HT-29 (cell line): ENCODE results near the gene ELMO3. TPM values are rescaled to one million over a fixed set of nuclear protein-coding genes. Genes with fewer than 3 reads are reported as not detected.
A peak's percentile ranks its signal among the peaks of the same experiment; 100 is the strongest.

Experiments used
- DNase-seq: peaks from one replicate; pipeline ENCODE4 v3.0.0-alpha.2; 2015; ENCODE audit warnings: low spot score
- total RNA-seq: library from RNA; depleted of rRNA; stranded (reverse); fragments of >200 nt; shearing (Covaris generic); gene quantifications from 2 replicates; pipeline ENCODE4 v1.2.3, GENCODE V29; 2014; rRNA removed

The ELMO3 gene, protein sequence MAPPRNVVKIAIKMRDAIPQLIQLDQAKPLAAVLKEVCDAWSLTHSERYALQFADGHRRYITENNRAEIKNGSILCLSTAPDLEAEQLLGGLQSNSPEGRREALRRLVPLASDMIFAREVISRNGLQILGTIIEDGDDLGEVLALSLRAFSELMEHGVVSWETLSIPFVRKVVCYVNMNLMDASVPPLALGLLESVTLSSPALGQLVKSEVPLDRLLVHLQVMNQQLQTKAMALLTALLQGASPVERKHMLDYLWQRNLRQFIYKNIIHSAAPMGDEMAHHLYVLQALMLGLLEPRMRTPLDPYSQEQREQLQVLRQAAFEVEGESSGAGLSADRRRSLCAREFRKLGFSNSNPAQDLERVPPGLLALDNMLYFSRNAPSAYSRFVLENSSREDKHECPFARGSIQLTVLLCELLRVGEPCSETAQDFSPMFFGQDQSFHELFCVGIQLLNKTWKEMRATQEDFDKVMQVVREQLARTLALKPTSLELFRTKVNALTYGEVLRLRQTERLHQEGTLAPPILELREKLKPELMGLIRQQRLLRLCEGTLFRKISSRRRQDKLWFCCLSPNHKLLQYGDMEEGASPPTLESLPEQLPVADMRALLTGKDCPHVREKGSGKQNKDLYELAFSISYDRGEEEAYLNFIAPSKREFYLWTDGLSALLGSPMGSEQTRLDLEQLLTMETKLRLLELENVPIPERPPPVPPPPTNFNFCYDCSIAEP
- total RNA-seq: 55.2 and 57.4 TPM in 2 replicates

DNA sequence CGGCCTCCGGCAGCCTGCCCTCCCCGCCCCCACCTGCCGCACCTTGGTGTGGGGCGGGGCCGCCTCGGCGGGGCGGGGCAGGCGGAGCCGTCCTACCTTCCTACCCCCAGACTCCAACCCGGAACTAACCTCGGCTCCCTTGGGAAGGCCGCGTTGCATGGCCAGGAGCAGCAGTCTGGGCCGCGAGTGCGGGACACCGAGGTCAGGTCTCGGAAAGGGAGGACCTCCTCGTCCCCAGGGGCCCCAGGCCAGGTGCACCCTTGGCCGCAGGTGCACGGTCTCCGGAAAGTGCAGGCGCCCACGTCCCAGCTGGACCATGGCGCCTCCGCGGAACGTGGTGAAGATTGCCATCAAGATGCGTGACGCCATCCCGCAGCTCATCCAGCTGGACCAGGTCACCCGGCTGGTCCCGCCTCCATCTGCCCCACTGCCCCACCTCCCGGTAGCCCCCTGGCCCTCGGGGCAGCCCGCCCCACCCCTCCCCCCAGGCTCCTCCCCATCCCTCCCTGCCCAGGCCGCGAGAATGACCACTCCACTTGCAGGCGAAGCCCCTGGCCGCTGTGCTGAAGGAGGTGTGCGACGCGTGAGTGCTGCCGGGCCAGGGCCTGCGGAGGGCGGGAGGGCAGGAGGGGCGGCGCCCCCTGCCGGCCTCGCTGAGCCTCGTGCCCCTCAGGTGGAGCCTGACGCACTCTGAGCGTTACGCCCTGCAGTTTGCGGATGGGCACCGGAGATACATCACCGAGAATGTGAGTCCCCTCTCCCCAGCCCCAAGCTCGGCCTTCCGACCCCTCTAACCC is at the start of gene ELMO3:
ELMO3 (plus strand) TSS at position 121 of the 797 bp plus-strand sequence; CDS start at position 317, 196 bp downstream.
- DNase-seq: peak; percentile 86

DNA sequence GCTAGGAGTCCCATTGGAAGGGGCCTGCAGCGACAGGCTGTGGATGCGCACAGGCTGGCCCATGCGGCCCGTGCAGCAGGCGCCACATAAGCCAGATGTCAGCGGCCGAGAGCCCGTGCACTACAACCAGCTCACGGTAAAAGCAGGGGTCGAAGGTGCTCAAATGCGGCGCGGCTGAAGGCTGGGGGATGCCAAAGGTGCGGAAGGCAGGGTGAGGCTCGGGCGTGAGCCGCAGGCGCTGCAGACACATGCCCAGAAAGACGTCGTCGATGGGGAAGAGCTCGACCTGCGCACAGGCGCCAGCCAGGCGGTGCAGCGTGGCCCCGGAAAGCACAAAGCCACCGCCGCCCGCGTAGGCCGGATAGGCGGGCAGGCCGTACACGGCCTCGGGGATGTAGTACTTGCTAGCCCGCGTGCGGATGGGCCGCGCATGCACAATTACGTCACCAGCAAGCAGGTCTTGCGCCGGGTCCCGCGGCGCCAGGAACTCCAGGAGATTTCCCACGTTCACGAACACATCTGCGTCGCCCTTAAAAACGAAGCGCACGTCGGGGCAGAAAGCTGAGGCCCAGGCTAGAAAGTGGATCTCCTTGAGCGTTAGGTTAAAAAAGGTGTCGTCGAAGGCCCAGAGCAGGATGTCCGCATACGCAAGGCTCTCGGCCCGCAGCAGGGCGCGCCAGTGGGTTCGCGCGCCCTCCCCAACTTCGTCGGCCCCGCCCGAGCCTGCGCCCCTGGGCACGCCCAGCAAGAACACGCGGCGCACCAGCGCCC is 49.5 kb upstream of the ELMO3 start:
- no peak for DNase-seq

DNA sequence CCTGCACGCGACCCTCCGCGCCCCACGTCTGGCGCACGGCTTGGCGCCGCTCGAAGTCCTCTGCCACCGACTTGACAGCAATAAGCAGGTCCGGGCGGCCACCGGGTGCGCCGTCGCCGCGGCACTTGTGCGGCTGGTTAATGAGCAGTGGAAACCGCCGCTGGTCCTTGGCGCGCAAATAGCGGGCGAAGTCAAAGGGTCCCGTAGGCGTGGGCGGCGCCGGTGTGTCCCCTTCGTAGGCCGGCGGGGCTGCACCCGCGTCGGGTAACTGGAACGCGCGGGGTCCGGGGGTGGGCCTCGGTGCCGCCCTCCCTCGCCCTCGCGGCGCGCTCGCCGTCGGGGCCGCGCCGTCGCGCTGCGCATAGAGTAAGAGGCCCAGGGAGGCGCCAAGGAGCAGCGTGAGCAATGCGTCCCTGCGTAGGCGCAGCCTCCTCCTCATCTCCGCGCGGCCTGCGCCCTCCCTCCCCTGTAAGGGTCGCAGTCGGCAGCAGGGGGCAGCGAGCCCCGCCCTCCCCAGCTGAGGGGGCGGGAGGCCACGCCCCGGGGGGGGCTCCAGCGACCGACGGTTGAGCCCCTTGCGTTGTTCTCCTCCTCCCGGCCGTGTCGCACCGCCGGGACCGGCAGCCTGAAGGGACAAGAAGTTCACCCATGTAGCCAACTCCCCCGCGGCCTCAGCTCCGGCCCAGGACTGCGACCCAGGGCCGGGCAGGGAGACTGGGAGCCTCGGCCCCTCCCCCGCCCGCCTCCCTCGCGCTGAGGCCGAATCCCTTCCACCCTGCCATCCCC is 48.7 kb upstream of the ELMO3 start:
- peak; percentile 46 for DNase-seq

DNA sequence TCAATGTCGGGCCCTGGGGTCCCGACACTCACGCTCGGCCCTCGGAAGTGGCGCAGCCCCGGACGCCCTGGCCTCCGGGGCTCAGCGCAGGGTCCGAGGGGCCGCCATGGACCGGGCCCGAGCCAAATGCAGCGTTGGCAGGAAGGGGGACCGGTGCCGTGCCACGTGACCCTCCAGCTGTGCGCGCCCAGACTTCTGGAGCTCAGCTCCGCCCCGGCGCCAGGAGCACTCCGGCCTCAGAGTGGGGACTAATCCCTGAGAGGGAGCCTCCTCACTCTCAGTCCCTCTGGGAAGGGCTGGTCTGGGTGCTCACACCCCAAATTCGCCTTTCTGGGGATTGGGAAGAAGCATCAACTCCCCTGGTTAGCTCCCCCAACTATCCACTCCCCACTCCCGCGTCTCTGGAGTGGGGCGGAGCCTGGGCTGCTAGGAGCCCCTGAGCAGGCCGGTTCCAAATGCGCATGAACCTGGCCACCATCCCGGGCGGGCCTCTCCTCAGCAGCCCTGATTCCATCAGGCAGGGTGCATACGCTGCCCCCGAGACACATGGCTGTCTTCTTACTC is 48.0 kb upstream of the ELMO3 start, which contains the start of gene B3GNT9:
B3GNT9 (minus strand) TSS at position 166 of the 564 bp plus-strand sequence. CDS start 513 bp downstream, outside the sequence.
- DNase-seq: peak; percentile 77

DNA sequence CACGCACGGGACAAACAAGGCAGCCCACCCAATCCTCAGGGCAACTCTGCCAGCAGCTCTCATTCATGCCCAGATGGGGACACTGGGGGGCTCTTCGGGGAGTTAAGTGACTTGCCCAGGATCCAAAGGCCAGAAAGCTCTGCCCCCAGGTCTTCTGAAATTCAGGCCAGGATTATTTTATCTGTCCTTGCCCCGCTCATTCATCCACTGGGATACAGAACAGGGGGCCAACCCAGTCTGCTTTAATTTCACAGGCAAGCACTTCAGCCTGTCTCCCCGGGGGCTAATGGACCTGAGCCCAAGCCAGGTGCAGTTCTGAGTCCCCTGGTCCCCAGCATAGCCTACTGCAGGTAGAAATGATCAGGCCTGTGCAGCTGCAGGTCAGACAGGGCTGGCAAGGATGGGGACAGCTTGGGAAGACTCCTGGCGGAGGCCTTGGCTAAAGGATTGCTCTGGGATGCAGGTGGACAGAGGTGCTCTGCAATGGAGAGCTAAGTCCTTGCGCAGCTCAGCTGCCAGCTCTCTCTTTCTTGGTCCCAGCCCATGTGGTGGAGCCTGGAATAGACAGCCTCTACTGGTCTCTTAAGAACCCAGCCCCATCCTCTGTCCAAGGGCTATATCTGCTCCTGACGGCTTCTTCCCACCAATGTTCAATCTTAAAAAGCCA is 47.4 kb upstream of the ELMO3 start:
- no peak for DNase-seq

DNA sequence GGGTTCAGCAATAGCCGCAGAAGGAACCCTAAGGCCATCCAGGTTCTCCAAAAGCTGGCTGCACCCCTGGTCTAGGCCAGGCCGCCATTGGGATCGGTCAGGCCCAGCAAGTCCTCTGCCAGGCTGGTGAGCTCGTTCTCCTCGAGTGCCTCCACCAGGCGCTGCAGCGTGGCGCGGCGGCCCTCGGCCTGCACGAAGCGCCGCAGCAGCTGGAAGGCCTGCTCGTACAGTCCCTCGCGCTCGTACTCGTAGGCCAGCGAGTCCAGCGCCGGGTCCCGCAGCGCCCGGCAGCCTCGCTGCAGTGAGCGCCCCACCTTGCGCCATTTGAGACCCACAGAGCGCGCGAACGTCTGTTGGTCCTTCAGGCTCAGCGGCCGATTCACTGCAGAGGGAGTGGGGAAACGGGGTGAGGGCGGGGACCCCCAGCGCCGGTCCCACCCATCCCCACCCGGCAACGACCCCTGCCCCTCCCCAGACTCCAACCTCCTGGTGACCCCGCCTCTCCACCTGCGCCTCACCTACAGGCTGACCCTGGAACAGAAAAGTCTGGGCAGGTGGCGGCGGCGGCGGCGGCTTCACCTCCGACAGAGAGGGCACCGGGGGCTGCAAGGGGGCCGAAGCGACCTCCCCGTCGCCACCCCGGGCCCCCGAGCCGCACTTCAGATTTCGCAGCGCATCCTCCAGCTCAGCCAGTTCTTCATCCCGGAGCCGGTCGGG is 44.2 kb upstream of the ELMO3 start:
- DNase-seq: no peak

DNA sequence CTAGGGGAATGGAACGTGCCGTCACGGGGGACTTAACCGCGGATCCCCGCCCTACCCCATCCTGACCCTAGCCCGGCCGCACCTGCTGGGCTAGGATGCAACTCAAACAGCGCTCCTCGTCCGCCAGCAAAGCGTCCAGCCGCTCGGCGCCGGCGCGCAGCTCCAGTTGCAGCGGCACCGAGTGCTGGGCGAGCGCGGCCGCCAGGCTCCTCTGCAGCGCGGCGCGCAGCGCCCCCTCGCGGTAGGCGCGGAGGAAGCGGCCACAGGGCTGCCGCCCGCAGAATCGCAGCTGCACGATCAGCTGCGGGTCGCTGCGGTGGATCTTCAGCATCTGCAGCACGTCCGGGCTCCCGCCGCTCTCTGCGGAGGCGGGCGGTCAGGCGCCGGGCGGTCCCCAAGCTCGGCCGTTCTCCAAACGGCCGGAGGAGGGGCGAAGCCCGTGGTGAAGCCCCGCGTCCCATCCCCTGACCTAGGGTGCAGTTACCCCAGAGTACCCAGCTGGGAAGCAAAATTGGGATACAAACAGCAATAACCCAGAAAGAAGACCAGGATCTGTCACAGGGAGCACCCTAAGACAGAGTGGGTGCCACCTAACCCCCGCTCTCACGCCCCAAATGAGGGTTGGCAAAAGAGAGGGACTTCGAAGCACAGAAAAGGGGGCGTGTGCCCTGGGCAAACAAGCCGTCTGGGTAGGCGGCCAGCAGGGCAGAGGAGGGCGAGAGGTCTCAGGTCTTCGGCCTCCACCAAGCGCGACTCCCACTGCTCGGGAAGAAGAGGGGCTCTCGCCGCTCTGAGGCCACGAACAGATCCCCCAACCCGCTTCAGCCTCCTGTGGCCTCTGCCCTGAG is 43.4 kb upstream of the ELMO3 start:
- peak; percentile 75 for DNase-seq

DNA sequence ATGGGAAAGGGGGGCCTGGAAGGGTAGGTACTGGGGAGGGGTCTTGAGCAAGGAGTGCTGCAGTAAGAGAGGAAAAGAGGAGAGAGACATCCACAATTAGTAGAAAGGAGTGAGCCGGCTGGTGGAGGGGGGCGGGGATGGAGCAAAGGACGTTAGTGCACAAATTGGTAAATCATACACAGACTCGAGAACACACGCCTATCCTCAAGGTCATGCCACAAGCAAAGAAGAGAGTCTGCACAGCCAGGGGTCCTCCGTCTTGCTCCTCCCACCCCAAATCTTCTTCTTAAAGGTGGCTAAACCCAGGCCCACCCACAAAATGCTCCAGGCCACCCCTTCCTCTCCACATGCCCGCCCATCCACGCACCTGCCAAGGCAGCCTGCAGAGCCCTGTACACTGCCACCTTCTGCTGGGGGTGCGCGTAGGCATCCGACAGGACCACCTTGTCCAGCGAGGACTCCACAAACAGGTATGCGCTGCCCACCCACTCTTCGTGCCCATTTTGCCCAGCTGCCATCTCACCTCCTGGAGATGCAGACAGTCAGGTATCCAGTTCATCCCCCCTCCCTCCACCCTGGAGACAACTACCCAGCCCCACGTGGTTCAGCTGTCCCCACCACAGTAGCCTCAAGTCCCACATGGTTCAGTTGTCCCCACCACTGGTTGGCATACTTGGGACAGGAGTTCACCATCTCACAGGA is 42.6 kb upstream of the ELMO3 start:
- no peak for DNase-seq

DNA sequence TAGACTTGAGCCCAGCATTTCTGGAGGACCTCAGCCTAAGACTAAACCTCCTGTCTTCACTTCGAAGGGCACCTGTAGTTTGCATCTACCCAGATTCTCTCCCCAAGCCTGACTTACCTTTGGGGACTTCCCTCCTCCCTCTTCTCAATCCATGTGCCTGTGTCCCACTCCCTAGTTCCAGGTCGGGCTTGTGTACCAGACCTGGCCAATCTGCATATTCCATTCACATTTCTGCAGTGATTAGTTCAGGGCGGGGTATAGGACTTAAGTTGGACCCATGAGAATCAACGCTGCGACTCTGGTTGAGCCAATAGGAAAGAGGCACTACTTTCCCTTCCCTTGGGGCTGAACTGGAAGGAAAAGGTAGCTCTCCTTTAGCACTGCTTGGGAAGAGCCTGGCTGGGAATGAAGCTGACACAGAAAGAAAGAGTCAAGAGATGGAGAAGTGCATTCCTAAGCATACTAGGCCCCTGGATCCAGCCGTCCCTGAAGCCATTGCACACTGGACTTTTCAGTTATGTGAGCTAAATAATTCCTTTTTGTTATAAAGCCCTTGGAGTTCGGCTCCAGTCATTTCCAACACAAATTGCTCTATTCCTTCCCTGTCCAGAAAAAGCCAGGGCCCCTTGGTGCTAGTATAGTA is 41.7 kb upstream of the ELMO3 start:
- no peak for DNase-seq

DNA sequence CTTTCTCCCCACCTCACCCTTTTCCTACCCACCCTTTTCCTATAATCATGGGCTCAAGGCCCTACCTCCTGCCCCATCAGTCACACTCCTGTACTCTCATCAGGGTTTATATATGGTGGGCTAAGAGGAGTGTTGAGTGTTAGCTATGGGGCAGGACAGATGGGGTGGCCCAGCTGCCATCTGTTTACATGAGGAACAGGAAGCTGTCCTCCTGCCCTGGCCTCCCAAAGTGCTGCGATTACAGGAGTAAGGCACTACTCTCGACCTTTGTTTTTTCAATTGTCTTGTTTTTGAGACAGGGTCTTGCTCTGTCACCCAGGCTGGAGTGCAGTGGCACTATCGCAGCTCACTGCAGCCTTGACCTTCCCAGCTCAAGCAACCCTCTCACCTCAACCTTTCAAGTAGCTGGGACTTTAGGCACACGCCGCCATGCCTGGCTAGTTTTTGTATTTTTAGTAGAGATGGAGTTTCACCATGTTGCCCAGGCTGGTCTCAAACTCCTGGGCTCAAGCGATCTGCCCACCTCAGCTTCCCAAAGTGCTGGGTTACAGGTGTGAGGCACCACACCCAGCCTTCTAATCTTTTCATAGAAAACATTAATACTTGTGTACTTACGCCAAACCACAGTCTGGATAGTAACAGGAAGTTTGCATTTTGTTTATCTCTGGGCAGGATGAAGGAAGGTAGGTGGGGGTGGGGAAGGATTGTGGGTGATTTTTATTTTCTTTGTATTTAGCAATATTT is 40.9 kb upstream of the ELMO3 start:
- peak; percentile 38 for DNase-seq

DNA sequence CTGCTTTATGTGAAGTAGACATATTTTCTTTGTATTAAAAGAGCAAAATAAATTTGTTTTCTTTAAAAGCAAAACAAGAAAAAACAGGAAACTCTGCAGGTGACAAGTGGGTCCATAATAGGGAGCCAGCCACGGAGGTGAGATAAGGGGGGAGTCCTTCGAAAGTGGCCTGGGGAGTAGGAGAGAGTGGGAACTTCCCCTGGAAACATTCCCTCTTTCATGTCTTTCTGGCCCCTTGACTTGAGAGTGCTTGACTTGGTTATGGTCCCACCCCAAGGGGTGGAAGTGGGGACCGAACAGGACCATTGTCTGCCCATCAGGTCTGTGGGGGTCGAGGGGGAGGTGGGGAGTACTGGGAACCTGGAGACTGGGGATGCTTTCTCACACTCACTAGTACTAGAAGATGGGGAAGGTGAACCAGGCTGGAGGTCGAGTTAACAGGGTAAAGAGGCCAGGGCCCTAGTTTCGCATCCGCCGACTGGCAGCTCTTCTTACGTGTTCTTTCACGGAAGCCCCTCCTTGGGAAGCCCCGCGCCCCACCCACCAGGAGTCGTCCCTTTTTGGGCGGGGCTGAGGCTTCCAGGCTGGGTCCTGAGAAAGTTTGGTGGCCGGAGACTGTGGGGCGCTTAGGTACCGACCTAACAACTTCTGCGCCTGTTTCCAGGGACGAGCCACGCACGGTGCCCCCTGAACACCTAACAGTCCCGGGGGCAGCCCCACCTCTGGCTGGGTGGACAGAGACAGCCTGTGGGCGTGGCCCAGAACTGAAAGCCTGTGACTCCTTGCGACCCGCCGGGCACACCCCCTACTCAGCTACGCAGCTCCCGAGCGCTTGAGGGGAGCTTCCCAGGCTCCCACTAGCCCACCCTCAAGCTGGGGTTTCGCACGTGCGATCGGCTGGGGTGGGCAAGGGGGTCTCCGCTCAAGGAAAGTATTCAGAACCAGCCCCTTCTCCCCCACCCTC is 40.0 kb upstream of the ELMO3 start:
- DNase-seq: no peak

DNA sequence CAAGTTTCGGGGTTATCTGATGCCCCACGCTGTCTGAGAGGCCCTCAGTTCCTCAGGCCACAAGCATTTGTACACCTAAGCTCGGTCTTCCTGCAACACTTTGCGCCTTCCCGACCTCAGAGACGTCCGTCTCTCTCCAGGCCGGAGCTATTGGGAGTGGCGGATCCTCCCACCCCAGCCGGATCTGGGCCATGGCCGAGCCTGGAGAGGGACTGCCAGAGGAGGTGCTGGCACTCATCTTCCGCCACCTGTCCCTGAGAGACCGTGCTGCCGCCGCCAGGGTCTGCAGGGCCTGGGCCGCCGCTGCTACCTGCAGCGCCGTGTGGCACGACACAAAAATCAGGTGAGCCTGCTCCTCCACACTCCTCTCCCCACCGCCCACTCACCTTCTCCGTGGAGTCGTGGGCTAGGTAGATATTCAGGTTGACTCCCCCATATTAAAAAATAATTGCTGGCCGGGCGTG is 37.3 kb upstream of the ELMO3 start:
- DNase-seq: no peak

DNA sequence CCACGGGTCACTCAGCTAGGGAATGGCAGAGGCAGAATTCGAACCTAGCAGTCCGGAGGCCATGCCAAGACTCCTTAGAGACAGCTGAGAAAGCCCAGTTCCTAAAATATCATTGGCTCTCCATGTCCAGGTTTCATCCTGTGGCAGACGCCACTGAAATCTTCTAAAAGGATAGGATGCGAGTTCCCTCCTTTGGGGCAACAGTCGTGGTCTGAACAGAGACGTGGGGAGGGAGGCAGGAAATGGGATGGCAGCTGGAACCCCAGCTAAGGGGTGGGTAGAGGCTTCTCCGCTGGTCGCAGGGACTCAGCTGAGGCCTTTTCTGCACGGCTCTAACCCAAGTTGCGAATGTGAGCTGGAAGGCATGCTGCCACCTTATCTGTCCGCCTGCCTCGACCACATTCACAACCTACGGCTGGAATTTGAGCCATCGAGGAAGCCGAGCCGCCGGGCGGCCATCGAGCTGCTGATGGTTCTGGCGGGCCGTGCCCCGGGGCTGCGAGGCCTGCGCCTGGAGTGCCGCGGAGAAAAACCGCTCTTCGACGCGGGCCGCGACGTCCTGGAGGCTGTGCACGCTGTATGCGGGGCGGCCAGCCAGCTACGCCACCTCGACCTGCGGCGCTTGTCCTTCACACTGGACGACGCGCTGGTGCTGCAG is 36.3 kb upstream of the ELMO3 start:
- no peak for DNase-seq
